Stimulated activated CD4-positive, alpha-beta T cell treated with anti-CD3 and anti-CD28 coated beads, Interleukin-12 subunit alpha, Interleukin-12 subunit beta, amount 100 ng/mL, for 24 hours (primary cell): ENCODE results near the gene PCDHB1.

Source experiments
- DNase-seq, 2 experiments: peaks; one replicate each; pipeline ENCODE4 v3.0.0-alpha.2; 2020; ENCODE audit warnings: low read depth in 2 of 2

Gene PCDHB1, protein sequence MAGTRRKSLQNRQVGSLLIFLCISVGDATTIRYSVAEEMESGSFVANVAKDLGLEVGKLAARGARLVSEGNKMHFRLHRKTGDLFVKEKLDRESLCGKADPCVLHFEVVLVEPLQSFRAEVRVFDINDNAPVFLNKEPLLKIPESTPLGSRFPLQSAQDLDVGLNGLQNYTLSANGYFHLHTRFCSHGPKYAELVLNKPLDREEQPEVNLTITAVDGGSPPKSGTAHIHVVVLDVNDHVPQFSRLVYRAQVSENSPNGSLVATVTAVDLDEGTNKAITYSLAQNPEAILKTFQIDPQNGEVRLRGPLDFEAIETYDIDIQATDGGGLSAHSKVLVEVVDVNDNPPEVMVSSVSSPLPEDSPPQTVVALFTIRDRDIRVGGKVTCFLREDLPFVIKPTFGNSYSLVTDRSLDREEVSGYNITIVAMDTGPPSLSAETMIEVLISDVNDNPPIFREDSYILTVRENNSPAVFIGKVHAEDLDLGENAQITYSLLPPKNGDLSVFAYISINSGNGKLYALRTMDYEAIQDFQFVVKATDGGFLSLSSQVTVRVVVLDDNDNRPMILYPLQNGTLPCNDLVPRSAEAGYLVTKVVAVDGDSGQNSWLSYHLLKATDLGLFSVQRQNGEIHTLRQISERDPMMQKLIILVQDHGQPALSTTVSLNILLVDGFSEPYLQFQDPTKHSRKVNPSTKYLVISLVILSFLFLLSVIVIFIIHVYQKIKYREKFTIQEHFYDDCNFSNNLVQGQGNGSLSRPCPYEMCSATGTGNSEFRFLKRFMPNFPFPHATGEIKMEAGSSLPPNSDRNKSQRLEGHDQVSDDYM

DNA sequence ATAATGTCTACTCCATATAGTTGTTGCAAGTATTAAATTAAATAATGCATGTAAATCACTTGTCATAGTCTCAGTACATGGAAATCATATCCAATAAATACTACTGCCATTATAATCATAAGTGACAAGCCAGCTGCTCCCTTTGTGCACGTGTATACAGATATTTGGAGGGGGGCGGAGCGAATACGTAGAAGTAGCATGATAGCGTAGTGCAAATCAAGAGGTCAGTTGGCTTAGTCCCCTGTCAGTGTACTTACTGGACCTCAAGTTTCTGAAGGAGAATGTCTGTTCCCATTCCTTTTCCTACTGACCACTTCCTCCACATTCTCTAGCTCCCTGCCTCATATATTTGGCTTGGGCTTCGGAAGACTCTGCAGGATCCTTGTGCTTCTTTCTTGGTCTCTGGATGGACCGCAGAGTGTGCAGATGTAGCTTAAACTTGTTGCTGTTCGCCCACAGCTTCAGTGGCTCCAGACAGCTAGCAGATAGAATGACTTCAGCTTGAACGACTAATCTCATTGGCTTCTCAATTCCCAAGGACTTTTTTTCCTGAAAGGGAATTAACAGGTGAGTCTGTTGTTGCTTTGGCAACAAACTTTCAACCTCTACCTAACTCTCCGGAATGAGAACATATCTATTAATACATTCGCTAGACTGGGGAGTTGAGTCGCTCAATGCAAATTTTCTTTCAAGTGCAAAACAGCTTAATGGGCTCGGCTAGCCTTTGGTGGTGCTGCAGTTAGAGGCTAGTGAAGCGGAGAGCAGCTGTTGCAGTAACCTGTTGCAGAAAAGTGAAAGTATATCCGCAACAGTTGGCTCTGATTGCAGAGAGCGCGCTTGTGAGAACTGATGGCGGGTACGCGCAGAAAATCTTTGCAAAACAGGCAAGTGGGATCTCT lies at the start of gene PCDHB1:
TSS of gene PCDHB1 (plus strand) at position 753 of the 899 bp plus-strand sequence. CDS start at position 850, 97 bp downstream.
- DNase-seq: no peak

DNA sequence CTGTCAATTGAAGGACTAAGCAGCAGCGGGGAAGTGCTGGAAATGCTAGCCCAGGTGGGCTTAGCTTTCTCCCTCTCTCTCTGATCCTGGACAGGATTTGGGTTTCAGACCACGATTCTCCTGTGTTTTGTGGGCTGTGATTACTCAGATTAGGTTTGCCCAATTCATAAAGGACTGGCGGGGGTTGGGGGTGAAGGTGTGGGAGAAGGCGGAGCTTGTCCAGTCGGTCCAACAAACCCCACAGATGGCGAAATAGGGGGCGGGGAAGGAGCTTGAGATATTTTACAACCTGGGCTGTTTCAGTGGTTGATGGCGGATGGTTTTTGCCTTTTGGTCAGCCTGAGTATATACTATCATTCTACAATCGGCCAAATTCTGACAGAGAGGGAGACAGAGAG lies 49.7 kb upstream of the PCDHB1 start:
- DNase-seq: no peak

DNA sequence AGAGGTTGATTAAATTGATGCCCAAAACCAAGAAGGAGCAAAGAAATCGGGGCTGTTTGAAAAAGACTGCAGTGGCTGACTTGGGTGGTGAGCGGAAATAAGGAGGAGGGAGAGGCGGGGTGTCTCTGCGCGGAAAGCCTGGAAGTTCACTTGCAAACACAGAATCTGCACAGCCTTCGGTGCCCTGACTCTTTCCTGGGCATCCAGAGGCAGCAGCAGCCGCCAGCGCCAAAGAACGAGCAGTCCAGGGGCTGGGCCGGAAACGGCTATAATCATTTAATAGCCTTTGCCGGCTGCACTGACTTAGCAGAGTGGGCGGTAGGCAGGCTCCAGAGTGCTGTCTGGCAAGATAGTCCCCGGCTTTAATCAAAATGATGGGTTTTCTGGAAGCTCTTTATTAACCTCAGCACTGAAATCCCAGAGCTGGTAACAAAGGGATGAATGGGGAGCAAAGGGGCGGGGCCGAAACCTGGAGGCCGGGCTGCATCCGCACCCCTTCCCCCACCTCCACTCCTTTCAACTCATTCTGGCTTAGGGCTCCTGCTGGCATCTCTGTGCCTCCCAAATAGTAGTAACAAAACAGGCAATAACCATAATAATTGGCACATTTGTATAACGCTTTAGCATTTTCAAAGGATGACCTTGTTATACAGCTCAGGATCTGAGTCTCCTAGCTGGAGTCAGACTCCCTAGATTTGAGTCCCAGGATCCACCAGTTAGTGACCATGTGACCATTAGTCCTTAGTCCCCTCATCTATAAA lies 49.1 kb upstream of the PCDHB1 start:
- DNase-seq: no peak

DNA sequence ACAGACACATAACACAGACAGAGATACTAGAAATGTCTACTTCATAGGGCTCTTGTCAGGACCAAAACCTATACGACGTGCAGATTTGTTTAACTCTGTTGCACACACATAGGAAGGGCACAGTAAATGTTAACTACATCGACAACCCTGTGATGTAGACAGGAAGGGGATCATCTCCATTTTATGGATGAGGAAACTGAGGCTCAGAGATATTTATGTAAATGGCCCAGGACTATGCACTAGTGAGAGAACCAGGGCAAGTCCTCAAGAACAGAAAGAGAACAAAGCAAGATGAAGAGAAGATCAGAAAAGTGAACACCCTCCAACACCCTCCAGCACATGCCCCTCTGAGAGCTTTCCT lies 48.6 kb upstream of the PCDHB1 start:
- DNase-seq: no peak

- DNase-seq: no peak
Measured at GRCh38 chr5:141003031-141003430, 48.1 kb upstream of the PCDHB1 start.

DNA sequence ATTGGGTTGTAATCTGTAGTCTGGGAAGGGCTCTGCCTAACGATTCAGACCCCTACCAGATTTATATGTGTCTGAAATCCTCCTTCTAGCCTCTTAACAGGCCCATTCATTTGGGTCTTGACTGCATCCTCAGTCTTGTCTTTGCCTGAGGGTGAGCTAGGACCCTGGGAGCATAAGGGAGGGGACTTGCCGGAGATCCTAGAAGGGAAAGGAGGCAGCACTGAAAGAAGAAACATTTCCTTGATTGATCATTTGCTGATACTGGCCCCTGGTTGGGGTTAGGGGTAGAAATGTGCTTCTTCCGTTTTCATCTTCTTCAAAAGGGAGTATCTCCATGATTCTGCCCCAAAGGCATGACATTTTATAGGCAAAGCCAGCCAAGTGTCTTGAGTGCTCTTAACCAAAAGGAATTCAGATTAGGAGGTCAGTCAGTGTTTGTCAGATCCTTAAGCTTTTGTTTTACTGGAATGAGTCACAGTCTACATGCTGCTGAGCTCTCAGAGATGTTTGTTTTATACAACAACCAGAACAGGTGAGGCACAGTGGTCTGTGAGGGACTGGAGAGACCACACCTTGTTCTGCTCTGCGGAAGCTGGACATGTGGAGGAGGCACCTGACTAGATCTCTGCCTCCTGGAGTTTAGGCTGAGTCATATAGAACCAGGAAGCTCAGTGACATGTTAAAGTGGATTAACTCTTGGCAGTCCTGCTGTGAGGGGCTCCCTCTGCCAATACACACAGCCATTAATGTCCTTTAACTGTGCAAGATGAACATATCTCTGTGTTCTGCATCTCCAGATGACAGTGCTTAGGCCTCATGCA lies 47.2 kb upstream of the PCDHB1 start:
- no peak for DNase-seq

DNA sequence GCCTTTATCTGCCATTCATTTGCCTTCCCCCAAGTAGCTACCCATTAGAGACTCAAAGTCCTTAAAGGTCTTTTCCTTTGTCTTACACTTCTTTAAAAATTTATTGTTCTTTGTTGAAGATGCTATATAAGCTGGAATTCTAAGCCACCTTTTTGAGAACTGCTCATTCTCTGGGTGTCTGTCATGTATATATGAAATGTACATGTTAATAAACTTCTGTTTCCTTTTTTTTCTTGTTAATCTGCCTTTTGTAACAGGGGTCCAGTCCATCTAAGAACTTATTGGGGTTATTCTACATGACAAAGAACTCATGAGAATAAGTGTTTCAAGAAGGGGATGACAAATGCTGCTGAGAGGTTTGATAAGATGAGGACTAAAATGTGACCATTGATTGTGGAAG lies 43.4 kb upstream of the PCDHB1 start:
- DNase-seq: no peak

GRCh38 chr5:141010047-141010793 lies 41.0 kb upstream of the PCDHB1 start:
- no peak for DNase-seq

DNA sequence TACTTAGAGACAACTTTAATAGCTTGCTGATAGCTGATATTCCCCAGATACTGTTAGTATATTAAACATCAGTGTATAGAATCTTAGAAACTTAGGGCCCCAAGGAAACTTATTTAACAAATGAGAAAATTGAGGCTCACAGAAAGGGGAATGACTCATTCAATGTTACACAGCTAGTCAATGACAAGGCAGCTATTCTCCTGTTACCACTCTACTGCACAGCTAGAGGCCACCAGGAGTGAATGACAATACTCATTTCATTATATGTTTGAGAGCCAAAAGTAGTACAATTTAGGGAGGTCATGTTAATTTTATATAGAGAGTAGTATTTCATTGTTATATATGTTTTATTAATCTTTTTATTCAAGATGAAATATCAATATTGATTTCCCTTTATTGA lies 33.2 kb upstream of the PCDHB1 start:
- no peak for DNase-seq

GRCh38 chr5:141022384-141022783 lies 28.8 kb upstream of the PCDHB1 start:
- no peak for DNase-seq

DNA sequence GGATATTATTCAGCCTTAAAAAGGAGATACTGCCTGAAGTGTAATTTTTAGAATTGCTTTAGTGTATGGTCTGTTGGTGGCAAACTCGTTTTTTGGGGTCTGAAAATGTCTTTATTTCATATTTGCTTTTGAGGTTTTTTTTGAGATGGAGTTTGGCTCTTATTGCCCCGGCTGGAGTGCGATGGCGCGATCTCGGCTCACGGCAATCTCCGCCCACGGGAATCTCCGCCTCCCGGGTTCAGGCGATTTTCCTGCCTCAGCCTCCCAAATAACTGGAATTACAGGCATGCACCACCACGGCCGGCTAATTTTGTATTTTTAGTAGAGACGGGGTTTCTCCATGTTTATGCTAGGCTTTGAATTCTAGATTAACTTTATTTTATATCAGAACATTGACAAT lies 20.2 kb upstream of the PCDHB1 start:
- no peak for DNase-seq

- DNase-seq: no peak
Measured at GRCh38 chr5:141032626-141033025, 18.5 kb upstream of the PCDHB1 start.

DNA sequence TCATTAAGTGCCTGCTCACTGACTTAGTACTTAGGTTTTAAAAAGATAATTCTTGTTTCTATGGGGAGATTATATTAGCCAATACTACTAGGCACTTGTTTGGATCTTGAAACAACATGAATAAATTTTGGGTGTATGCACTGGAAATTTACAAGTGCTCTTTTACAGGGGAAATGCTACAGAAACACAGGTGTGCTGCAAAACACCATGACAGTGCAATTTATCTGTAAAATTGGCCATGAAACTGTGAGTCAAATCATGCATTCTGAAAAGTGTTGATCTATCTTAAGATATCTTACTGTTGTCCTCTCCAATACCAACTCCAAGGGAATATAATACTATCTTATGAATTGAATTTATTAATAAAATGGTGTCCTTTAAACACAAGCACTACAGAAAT lies 12.1 kb upstream of the PCDHB1 start:
- DNase-seq: no peak

GRCh38 chr5:141039517-141039916 lies 11.7 kb upstream of the PCDHB1 start:
- DNase-seq: no peak

- DNase-seq: no peak
Measured at GRCh38 chr5:141040093-141040770, 10.9 kb upstream of the PCDHB1 start.

- DNase-seq: peak; percentile 41 to 69
Measured at GRCh38 chr5:141040771-141041426, 10.3 kb upstream of the PCDHB1 start.

DNA sequence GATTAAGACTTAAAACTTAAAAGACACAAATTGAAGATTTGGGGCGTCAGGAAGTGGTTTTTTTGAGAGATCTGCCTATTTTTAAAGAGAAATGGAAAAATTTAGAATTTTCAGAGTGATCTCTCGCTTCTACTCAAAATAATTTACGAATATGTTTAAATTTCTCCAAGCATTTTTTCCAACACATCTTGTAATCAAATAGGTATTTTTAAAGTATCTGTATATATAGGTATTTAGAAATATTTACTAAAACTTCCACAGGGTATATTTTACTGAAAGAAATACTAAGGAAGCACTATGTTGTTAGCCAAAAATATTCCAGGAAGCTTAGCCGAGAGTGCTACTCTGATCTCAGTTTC lies 9.8 kb upstream of the PCDHB1 start:
- no peak for DNase-seq

- no peak for DNase-seq
Measured at GRCh38 chr5:141042555-141042954, 8.6 kb upstream of the PCDHB1 start.

- no peak for DNase-seq
Measured at GRCh38 chr5:141051521-141051866, 320 bp downstream of the PCDHB1 start.
